Neural cell (in vitro differentiated cells): Measurements from ENCODE around the gene FAM193A. TPM values are rescaled to one million over a fixed set of nuclear protein-coding genes. Genes with fewer than 3 reads are reported as not detected.
"Not testable (repeated sequence)": the region's sequence is repeated elsewhere in the genome, so short reads cannot be mapped to it uniquely, and the experiment has no call there.

ENCODE experiments used
- H2AFZ ChIP-seq: fragments of 200-600, 300-800 bp; sonication (generic), shearing (Covaris generic); 2 replicates; pipeline ENCODE4 v1.6.0; 2014; ENCODE audit warnings: low read depth, mild to moderate bottlenecking, antibody characterized with exemption, low read length, moderate library complexity
- H3F3A ChIP-seq: fragments of 200-600 bp; shearing (Covaris generic); 2 replicates; pipeline ENCODE4 v1.6.1; 2016; ENCODE audit warnings: mild to moderate bottlenecking, moderate library complexity, mixed read lengths, antibody characterized with exemption, low read length; ENCODE audit not compliant: insufficient read depth, poor library complexity, severe bottlenecking
- H3K27ac ChIP-seq: fragments of 200-600, 300-800 bp; sonication (generic), shearing (Covaris generic); 2 replicates; pipeline ENCODE4 v1.5.1; 2014; ENCODE audit warnings: mild to moderate bottlenecking, low read length, moderate library complexity
- H3K27me3 ChIP-seq: fragments of 300-800, 200-600 bp; sonication (generic), shearing (Covaris generic); 2 replicates; pipeline ENCODE4 v1.6.0; 2014; ENCODE audit warnings: mild to moderate bottlenecking, low read depth, low read length, moderate library complexity; ENCODE audit not compliant: insufficient read depth
- H3K36me3 ChIP-seq: fragments of 300-800, 200-600 bp; sonication (generic), shearing (Covaris generic); 2 replicates; pipeline ENCODE4 v1.5.1; 2014; ENCODE audit warnings: mild to moderate bottlenecking, antibody characterized with exemption, low read length, moderate library complexity; ENCODE audit not compliant: insufficient read depth
- H3K4me2 ChIP-seq: fragments of 300-800, 200-600 bp; sonication (generic), shearing (Covaris generic); 2 replicates; pipeline ENCODE4 v1.6.0; 2014; ENCODE audit warnings: mild to moderate bottlenecking, low read length
- H3K4me3 ChIP-seq: fragments of 300-800, 200-600 bp; sonication (generic), shearing (Covaris generic); 2 replicates; pipeline ENCODE4 v1.5.1; 2014; ENCODE audit warnings: mild to moderate bottlenecking, low read length, moderate library complexity
- H3K79me2 ChIP-seq: fragments of 200-600 bp; shearing (Covaris generic); replicated peaks from 2 replicates; pipeline ENCODE4 v1.6.0; 2014; ENCODE audit warnings: mild to moderate bottlenecking, low read length, moderate library complexity; ENCODE audit not compliant: insufficient read depth
- H3K9ac ChIP-seq: fragments of 300-800, 200-600 bp; sonication (generic), shearing (Covaris generic); 2 replicates; pipeline ENCODE4 v1.6.1; 2016; ENCODE audit warnings: mild to moderate bottlenecking, low read length, mixed read lengths
- H3K9me2 ChIP-seq: fragments of 200-600 bp; shearing (Covaris generic); 2 replicates; pipeline ENCODE4 v1.6.1; 2016; ENCODE audit warnings: mild to moderate bottlenecking, low read length, mixed read lengths; ENCODE audit not compliant: insufficient read depth
- H3K9me3 ChIP-seq: fragments of 200-600, 300-800 bp; sonication (generic), shearing (Covaris generic); 2 replicates; pipeline ENCODE4 v1.6.1; 2016; ENCODE audit warnings: mild to moderate bottlenecking, mixed run types, low read length, moderate library complexity, mixed read lengths
- H4K20me1 ChIP-seq: fragments of 200-600 bp; shearing (Covaris generic); 2 replicates; pipeline ENCODE4 v1.6.1; 2016; ENCODE audit warnings: mild to moderate bottlenecking, mixed run types; ENCODE audit not compliant: insufficient read depth
- EP300 ChIP-seq: fragments of 450-650 bp; conservative IDR thresholded peaks from 2 replicates; pipeline ENCODE4 v1.6.1; 2014; ENCODE audit warnings: antibody characterized with exemption, mild to moderate bottlenecking, moderate library complexity; ENCODE audit not compliant: poor library complexity, severe bottlenecking
- EZH2 ChIP-seq: fragments of 200-600, 300-800 bp; shearing (Covaris generic), sonication (generic); IDR thresholded peaks from 2 replicates; pipeline ENCODE4 v1.6.1; 2014; ENCODE audit warnings: antibody characterized with exemption, low read length, borderline replicate concordance, mild to moderate bottlenecking; ENCODE audit not compliant: insufficient read depth, poor library complexity, severe bottlenecking
- MXI1 ChIP-seq: fragments of 450-650 bp; conservative IDR thresholded peaks from 2 replicates; pipeline ENCODE4 v1.6.1; 2014; ENCODE audit warnings: antibody characterized with exemption, mild to moderate bottlenecking; ENCODE audit not compliant: poor library complexity, severe bottlenecking
- POLR2AphosphoS5 ChIP-seq: IDR thresholded peaks from 2 replicates; pipeline ENCODE4 v1.6.1; 2012
- RAD21 ChIP-seq: fragments of 450-650 bp; conservative IDR thresholded peaks from 2 replicates; pipeline ENCODE4 v1.6.1; 2014; ENCODE audit warnings: antibody characterized with exemption, mild to moderate bottlenecking, moderate library complexity
- SMC3 ChIP-seq: fragments of 450-650 bp; conservative IDR thresholded peaks from 2 replicates; pipeline ENCODE4 v1.6.1; 2014; ENCODE audit warnings: antibody characterized with exemption, mild to moderate bottlenecking, moderate library complexity; ENCODE audit not compliant: poor library complexity
- TAF1 ChIP-seq: IDR thresholded peaks from 2 replicates; pipeline ENCODE4 v1.6.1; 2012; ENCODE audit warnings: low read depth
- polyA plus RNA-seq: library from polyadenylated mRNA; depleted of rRNA; stranded (reverse); fragments of >200 nt; gene quantifications from 2 replicates; pipeline ENCODE4 v1.2.3, GENCODE V29; 2014
- TF ChIP-seq, protein P1 (sequence below): fragments of 450-650 bp; IDR thresholded peaks from 2 replicates; pipeline ENCODE4 v1.5.1; 2014; ENCODE audit warnings: antibody characterized with exemption, mild to moderate bottlenecking, moderate library complexity; ENCODE audit not compliant: poor library complexity, severe bottlenecking
- TF ChIP-seq, protein P2 (sequence below): IDR thresholded peaks from 2 replicates; pipeline ENCODE4 v1.6.1; 2012; ENCODE audit warnings: borderline replicate concordance

The FAM193A gene
- polyA plus RNA-seq, 1 donor from 2014 or later: 11.6 TPM

DNA sequence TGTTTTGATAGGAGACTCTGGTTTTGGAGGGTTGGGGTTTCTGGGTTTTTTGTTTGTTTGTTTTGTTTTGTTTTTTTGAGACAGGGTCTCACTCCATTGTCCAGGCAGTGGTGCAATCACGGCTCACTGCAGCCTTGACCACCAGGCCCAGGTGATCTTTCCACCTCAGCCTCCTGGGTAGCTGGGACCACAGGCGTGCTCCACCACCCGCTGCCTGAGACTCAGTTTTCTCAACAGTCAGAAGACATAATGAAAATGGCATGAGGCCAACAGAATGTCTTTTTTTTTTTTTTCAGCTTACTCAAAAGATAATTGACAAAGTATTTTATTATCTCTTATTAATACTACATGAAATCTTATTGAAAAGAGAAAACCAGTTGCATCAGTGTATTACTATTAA, 187.3 kb downstream of the FAM193A start:
- Histone ChIP-seq H3F3A (no peaks in the 10 kb centered on the region), H3K36me3 (no peaks in the 10 kb centered on the region), H3K27ac (no peak overlapping the region), H3K9me3 (no peaks in the 10 kb centered on the region), H3K79me2 (no peaks in the 10 kb centered on the region), H4K20me1 (no peaks in the 10 kb centered on the region), H3K4me3 (no peak overlapping the region), H2AFZ (no peak overlapping the region), H3K9me2 (no peaks in the 10 kb centered on the region), H3K27me3 (no peaks in the 10 kb centered on the region), H3K9ac (no peak overlapping the region), H3K4me2 (no peak overlapping the region)
- no peak for TF ChIP-seq MXI1
- TF ChIP-seq RAD21: no peak
- TF ChIP-seq, protein P1, sequence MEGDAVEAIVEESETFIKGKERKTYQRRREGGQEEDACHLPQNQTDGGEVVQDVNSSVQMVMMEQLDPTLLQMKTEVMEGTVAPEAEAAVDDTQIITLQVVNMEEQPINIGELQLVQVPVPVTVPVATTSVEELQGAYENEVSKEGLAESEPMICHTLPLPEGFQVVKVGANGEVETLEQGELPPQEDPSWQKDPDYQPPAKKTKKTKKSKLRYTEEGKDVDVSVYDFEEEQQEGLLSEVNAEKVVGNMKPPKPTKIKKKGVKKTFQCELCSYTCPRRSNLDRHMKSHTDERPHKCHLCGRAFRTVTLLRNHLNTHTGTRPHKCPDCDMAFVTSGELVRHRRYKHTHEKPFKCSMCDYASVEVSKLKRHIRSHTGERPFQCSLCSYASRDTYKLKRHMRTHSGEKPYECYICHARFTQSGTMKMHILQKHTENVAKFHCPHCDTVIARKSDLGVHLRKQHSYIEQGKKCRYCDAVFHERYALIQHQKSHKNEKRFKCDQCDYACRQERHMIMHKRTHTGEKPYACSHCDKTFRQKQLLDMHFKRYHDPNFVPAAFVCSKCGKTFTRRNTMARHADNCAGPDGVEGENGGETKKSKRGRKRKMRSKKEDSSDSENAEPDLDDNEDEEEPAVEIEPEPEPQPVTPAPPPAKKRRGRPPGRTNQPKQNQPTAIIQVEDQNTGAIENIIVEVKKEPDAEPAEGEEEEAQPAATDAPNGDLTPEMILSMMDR: no peak
- TF ChIP-seq, protein P2, sequence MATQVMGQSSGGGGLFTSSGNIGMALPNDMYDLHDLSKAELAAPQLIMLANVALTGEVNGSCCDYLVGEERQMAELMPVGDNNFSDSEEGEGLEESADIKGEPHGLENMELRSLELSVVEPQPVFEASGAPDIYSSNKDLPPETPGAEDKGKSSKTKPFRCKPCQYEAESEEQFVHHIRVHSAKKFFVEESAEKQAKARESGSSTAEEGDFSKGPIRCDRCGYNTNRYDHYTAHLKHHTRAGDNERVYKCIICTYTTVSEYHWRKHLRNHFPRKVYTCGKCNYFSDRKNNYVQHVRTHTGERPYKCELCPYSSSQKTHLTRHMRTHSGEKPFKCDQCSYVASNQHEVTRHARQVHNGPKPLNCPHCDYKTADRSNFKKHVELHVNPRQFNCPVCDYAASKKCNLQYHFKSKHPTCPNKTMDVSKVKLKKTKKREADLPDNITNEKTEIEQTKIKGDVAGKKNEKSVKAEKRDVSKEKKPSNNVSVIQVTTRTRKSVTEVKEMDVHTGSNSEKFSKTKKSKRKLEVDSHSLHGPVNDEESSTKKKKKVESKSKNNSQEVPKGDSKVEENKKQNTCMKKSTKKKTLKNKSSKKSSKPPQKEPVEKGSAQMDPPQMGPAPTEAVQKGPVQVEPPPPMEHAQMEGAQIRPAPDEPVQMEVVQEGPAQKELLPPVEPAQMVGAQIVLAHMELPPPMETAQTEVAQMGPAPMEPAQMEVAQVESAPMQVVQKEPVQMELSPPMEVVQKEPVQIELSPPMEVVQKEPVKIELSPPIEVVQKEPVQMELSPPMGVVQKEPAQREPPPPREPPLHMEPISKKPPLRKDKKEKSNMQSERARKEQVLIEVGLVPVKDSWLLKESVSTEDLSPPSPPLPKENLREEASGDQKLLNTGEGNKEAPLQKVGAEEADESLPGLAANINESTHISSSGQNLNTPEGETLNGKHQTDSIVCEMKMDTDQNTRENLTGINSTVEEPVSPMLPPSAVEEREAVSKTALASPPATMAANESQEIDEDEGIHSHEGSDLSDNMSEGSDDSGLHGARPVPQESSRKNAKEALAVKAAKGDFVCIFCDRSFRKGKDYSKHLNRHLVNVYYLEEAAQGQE: no peak
- no peak for TF ChIP-seq EP300
- TF ChIP-seq SMC3: no peak
- no peak for TF ChIP-seq POLR2AphosphoS5
- no peak for TF ChIP-seq EZH2
- TF ChIP-seq TAF1: no peak

DNA sequence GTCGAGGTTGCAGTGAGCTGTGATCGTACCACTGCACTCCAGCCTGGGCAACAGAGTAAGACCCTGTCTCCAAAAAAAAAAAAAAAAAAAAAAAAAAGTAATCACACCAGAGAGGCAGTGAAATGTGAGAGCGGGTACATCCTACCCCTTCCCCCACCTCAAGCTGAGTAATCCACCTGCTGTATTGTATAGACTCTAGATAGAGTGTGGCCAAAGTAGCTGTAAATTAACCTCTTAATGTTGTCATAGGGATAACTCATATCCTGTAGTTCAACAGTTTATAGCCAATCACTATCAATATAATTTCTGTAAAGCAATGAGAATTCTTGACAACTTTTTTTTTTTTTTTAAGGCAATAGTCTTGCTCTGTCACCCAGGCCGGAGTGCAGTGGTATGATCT, 188.9 kb downstream of the FAM193A start:
- H3F3A ChIP-seq: no peaks in the 10 kb centered on the region
- H3K27ac ChIP-seq: no peak overlapping the region
- no peak for TF ChIP-seq MXI1
- TF ChIP-seq EZH2: no peak
- no peak for TF ChIP-seq POLR2AphosphoS5
- TF ChIP-seq, protein P2: no peak
- TF ChIP-seq TAF1: no peak
- no peak for TF ChIP-seq RAD21
- TF ChIP-seq, protein P1: no peak
- TF ChIP-seq EP300: no peak
- TF ChIP-seq SMC3: no peak
- no peaks in the 10 kb centered on the region for H3K9me2 ChIP-seq
- H3K27me3 ChIP-seq: no peaks in the 10 kb centered on the region
- H3K4me2 ChIP-seq: no peak overlapping the region
- no peak overlapping the region for H3K9ac ChIP-seq
- H2AFZ ChIP-seq: no peak overlapping the region
- H3K36me3 ChIP-seq: no peaks in the 10 kb centered on the region
- H3K9me3 ChIP-seq: no peaks in the 10 kb centered on the region
- no peaks in the 10 kb centered on the region for H4K20me1 ChIP-seq
- no peak overlapping the region for H3K4me3 ChIP-seq
- H3K79me2 ChIP-seq: no peaks in the 10 kb centered on the region

GRCh38 chr4:2726881-2727280, 190.4 kb downstream of the FAM193A start:
- not testable (repeated sequence) for H3K9me3 ChIP-seq, H3K27ac ChIP-seq, H3K4me2 ChIP-seq, H3K36me3 ChIP-seq, H3K27me3 ChIP-seq, H3K9me2 ChIP-seq, H4K20me1 ChIP-seq, H3F3A ChIP-seq, H3K79me2 ChIP-seq, H3K4me3 ChIP-seq, H2AFZ ChIP-seq, H3K9ac ChIP-seq
